T-helper 17 cell (primary cell): ENCODE results near the gene BEND5. TPM values are rescaled to one million over a fixed set of nuclear protein-coding genes. Genes with fewer than 3 reads are reported as not detected.
A peak's percentile ranks its signal among the peaks of the same experiment; 100 is the strongest.

Source experiments
- ATAC-seq: fragments of 150-1000 bp; cut with Tn5 transposase; 2 replicates; pipeline ENCODE4 v1.10.0; 2021; ENCODE audit warnings: mild to moderate bottlenecking, moderate library complexity
- DNase-seq, 3 donors: peaks; one replicate each; pipeline versions ENCODE4 v3.0.0 to v3.0.0-alpha.2; 2020 to 2021
- H3K9me3 ChIP-seq: one replicate; pipeline ENCODE4 v1.7.0; 2013; ENCODE audit warnings: low read length, mild to moderate bottlenecking; ENCODE audit not compliant: control insufficient read depth, poor library complexity, severe bottlenecking
- H3K27ac Mint-ChIP-seq: one replicate; pipeline ENCODE4 v1.8.0; 2022; ENCODE audit warnings: mild to moderate bottlenecking, moderate library complexity, mixed read lengths
- H3K27me3 Mint-ChIP-seq: one replicate; pipeline ENCODE4 v1.8.0; 2022; ENCODE audit warnings: mixed read lengths
- H3K36me3 Mint-ChIP-seq: one replicate; pipeline ENCODE4 v1.8.0; 2022; ENCODE audit warnings: low read depth, mixed read lengths
- H3K4me1 Mint-ChIP-seq: one replicate; pipeline ENCODE4 v1.8.0; 2022; ENCODE audit warnings: mild to moderate bottlenecking, mixed read lengths
- H3K4me3 Mint-ChIP-seq: one replicate; pipeline ENCODE4 v1.8.0; 2022; ENCODE audit warnings: mild to moderate bottlenecking, moderate library complexity, mixed read lengths
- total RNA-seq, 4 donors: library from RNA in 2 of 4; stranded (reverse) in 2 of 4; gene quantifications; one replicate each; pipeline ENCODE4 v1.2.3 and lab custom pipeline; 2022 to 2026

Gene BEND5
- total RNA-seq, 2 donors from 2014 or later, result 0.70 to 0.92 TPM

GRCh38 chr1:48756683-48757316, 19.9 kb downstream of the BEND5 start:
- ATAC-seq (no peak), DNase-seq (no peak)
- no peak overlapping the region for H3K27ac Mint-ChIP-seq
- H3K4me1 Mint-ChIP-seq, result no peaks in the 10 kb centered on the region
- H3K36me3 Mint-ChIP-seq, result no peaks in the 10 kb centered on the region
- peaks cover 5% of the 10 kb centered on the region for H3K27me3 Mint-ChIP-seq
- no peaks in the 10 kb centered on the region for H3K9me3 ChIP-seq
- H3K4me3 Mint-ChIP-seq, result no peak overlapping the region

- Mint-ChIP-seq H3K4me1 (peaks cover 3% of the 10 kb centered on the region), H3K27ac (no peak overlapping the region), H3K36me3 (no peaks in the 10 kb centered on the region), H3K4me3 (no peak overlapping the region), H3K27me3 (peaks cover 6% of the 10 kb centered on the region)
- no peaks in the 10 kb centered on the region for H3K9me3 ChIP-seq
- DNase-seq, result no peak
- ATAC-seq, result no peak
Observed at GRCh38 chr1:48753293-48753692, 23.4 kb downstream of the BEND5 start.

GRCh38 chr1:48750109-48750508, 26.6 kb downstream of the BEND5 start:
- no peak overlapping the region for H3K27ac Mint-ChIP-seq
- ATAC-seq, result peak; percentile 74
- no peaks in the 10 kb centered on the region for H3K36me3 Mint-ChIP-seq
- no peak for DNase-seq
- H3K4me1 Mint-ChIP-seq, result peaks cover 3% of the 10 kb centered on the region
- H3K27me3 Mint-ChIP-seq, result peaks cover 16% of the 10 kb centered on the region
- H3K9me3 ChIP-seq, result no peaks in the 10 kb centered on the region
- H3K4me3 Mint-ChIP-seq, result no peak overlapping the region

- H3K4me1 Mint-ChIP-seq, result peaks cover 4% of the 10 kb centered on the region
- H3K9me3 ChIP-seq, result no peaks in the 10 kb centered on the region
- ATAC-seq (no peak), DNase-seq (no peak)
- no peaks in the 10 kb centered on the region for H3K36me3 Mint-ChIP-seq
- H3K4me3 Mint-ChIP-seq, result no peak overlapping the region
- H3K27ac Mint-ChIP-seq, result no peak overlapping the region
- H3K27me3 Mint-ChIP-seq, result peaks cover 20% of the 10 kb centered on the region
Observed at GRCh38 chr1:48749068-48749467, 27.6 kb downstream of the BEND5 start.

- Mint-ChIP-seq H3K4me3 (no peak overlapping the region), H3K4me1 (peaks cover 4% of the 10 kb centered on the region), H3K27me3 (peaks cover 20% of the 10 kb centered on the region), H3K36me3 (no peaks in the 10 kb centered on the region), H3K27ac (no peak overlapping the region)
- no peak for DNase-seq
- H3K9me3 ChIP-seq, result no peaks in the 10 kb centered on the region
- no peak for ATAC-seq
Observed at GRCh38 chr1:48746906-48747305, 29.8 kb downstream of the BEND5 start.

GRCh38 chr1:48744032-48744431, 32.7 kb downstream of the BEND5 start:
- no peak overlapping the region for H3K4me3 Mint-ChIP-seq
- H3K36me3 Mint-ChIP-seq, result no peaks in the 10 kb centered on the region
- ATAC-seq (no peak), DNase-seq (no peak)
- H3K27ac Mint-ChIP-seq, result no peak overlapping the region
- no peaks in the 10 kb centered on the region for H3K9me3 ChIP-seq
- peaks cover 2% of the 10 kb centered on the region for H3K4me1 Mint-ChIP-seq
- H3K27me3 Mint-ChIP-seq, result peaks cover 20% of the 10 kb centered on the region

- DNase-seq (no peak), ATAC-seq (no peak)
- Mint-ChIP-seq H3K36me3 (no peaks in the 10 kb centered on the region), H3K27ac (no peak overlapping the region), H3K4me1 (peaks cover 2% of the 10 kb centered on the region), H3K27me3 (peaks cover 16% of the 10 kb centered on the region), H3K4me3 (no peak overlapping the region)
- H3K9me3 ChIP-seq, result no peaks in the 10 kb centered on the region
Observed at GRCh38 chr1:48743480-48743879, 33.2 kb downstream of the BEND5 start.

GRCh38 chr1:48741380-48741779, 35.3 kb downstream of the BEND5 start:
- ATAC-seq (no peak), DNase-seq (no peak)
- H3K27me3 Mint-ChIP-seq, result peaks cover 6% of the 10 kb centered on the region
- H3K9me3 ChIP-seq, result no peaks in the 10 kb centered on the region
- H3K4me3 Mint-ChIP-seq, result no peak overlapping the region
- no peak overlapping the region for H3K27ac Mint-ChIP-seq
- peaks cover 2% of the 10 kb centered on the region for H3K4me1 Mint-ChIP-seq
- H3K36me3 Mint-ChIP-seq, result no peaks in the 10 kb centered on the region

GRCh38 chr1:48740621-48741020, 36.1 kb downstream of the BEND5 start:
- Mint-ChIP-seq H3K4me1 (peaks cover 2% of the 10 kb centered on the region), H3K36me3 (no peaks in the 10 kb centered on the region), H3K4me3 (no peak overlapping the region), H3K27me3 (peaks cover 12% of the 10 kb centered on the region), H3K27ac (no peak overlapping the region)
- no peaks in the 10 kb centered on the region for H3K9me3 ChIP-seq
- no peak for DNase-seq
- no peak for ATAC-seq

- Mint-ChIP-seq H3K27me3 (peaks cover 13% of the 10 kb centered on the region), H3K36me3 (no peaks in the 10 kb centered on the region), H3K4me3 (no peak overlapping the region), H3K4me1 (no peaks in the 10 kb centered on the region), H3K27ac (no peak overlapping the region)
- no peak for ATAC-seq
- no peak for DNase-seq
- H3K9me3 ChIP-seq, result no peaks in the 10 kb centered on the region
Observed at GRCh38 chr1:48739091-48739490, 37.6 kb downstream of the BEND5 start.

- H3K36me3 Mint-ChIP-seq, result no peaks in the 10 kb centered on the region
- H3K4me3 Mint-ChIP-seq, result no peak overlapping the region
- H3K9me3 ChIP-seq, result no peaks in the 10 kb centered on the region
- H3K27me3 Mint-ChIP-seq, result peaks cover 13% of the 10 kb centered on the region
- no peak overlapping the region for H3K27ac Mint-ChIP-seq
- DNase-seq (no peak), ATAC-seq (no peak)
- H3K4me1 Mint-ChIP-seq, result no peaks in the 10 kb centered on the region
Observed at GRCh38 chr1:48738356-48738755, 38.3 kb downstream of the BEND5 start.

- no peak overlapping the region for H3K27ac Mint-ChIP-seq
- no peak for ATAC-seq
- no peaks in the 10 kb centered on the region for H3K9me3 ChIP-seq
- no peak for DNase-seq
- no peaks in the 10 kb centered on the region for H3K36me3 Mint-ChIP-seq
- H3K4me3 Mint-ChIP-seq, result no peak overlapping the region
- H3K4me1 Mint-ChIP-seq, result no peaks in the 10 kb centered on the region
- H3K27me3 Mint-ChIP-seq, result peaks cover 13% of the 10 kb centered on the region
Observed at GRCh38 chr1:48735796-48736195, 40.9 kb downstream of the BEND5 start.

GRCh38 chr1:48730164-48730910, 46.4 kb downstream of the BEND5 start:
- H3K27me3 Mint-ChIP-seq, result peaks cover 6% of the 10 kb centered on the region
- peak overlapping the region; percentile 4 for H3K4me3 Mint-ChIP-seq
- no peaks in the 10 kb centered on the region for H3K4me1 Mint-ChIP-seq
- DNase-seq, result no peak
- H3K36me3 Mint-ChIP-seq, result no peaks in the 10 kb centered on the region
- H3K27ac Mint-ChIP-seq, result no peak overlapping the region
- no peaks in the 10 kb centered on the region for H3K9me3 ChIP-seq
- no peak for ATAC-seq

- Mint-ChIP-seq H3K27me3 (peaks cover 8% of the 10 kb centered on the region), H3K36me3 (no peaks in the 10 kb centered on the region), H3K27ac (no peak overlapping the region), H3K4me3 (no peak overlapping the region), H3K4me1 (no peaks in the 10 kb centered on the region)
- ATAC-seq (no peak), DNase-seq (no peak)
- no peaks in the 10 kb centered on the region for H3K9me3 ChIP-seq
Observed at GRCh38 chr1:48728584-48728983, 48.1 kb downstream of the BEND5 start.
